HepG2 (cell line): Measurements from ENCODE around the gene TUBG2. TPM values are rescaled to one million over a fixed set of nuclear protein-coding genes. Genes with fewer than 3 reads are reported as not detected.
A peak's percentile ranks its signal among the peaks of the same experiment; 100 is the strongest.

ENCODE experiments used
- CSRNP1 ChIP-seq: sonication (generic); formaldehyde crosslinking; IDR thresholded peaks from 2 replicates; pipeline ENCODE4 v1.8.1; 2023; ENCODE audit warnings: mild to moderate bottlenecking, missing genetic modification reagents
- EED ChIP-seq: sonication (generic); formaldehyde crosslinking; IDR thresholded peaks from 2 replicates; pipeline ENCODE4 v1.5.0; 2020; ENCODE audit warnings: mild to moderate bottlenecking, missing genetic modification reagents
- FIP1L1 ChIP-seq: fragments of 200-400 bp; formaldehyde crosslinking; IDR thresholded peaks from 2 replicates; pipeline ENCODE4 v1.6.1; 2018; ENCODE audit warnings: low read depth, mild to moderate bottlenecking, low read length, moderate library complexity, borderline replicate concordance; ENCODE audit not compliant: insufficient read depth
- GATAD2A ChIP-seq: IDR thresholded peaks from 2 replicates; pipeline ENCODE4 v1.6.1; 2016
- HOXD1 ChIP-seq: sonication (generic); formaldehyde crosslinking; IDR thresholded peaks from 2 replicates; pipeline ENCODE4 v1.5.0; 2020; ENCODE audit warnings: missing genetic modification reagents
- JARID2 ChIP-seq: sonication (generic); formaldehyde crosslinking; IDR thresholded peaks from 2 replicates; pipeline ENCODE4 v1.8.1; 2023; ENCODE audit warnings: missing genetic modification reagents, inconsistent platforms; ENCODE audit not compliant: insufficient replicate concordance
- JDP2 ChIP-seq: sonication (generic); formaldehyde crosslinking; IDR thresholded peaks from 2 replicates; pipeline ENCODE4 v1.8.1; 2022; ENCODE audit warnings: missing genetic modification reagents, borderline replicate concordance
- KDM5A ChIP-seq: fragments of 200-600 bp; sonication (generic); IDR thresholded peaks from 2 replicates; pipeline ENCODE4 v1.7.0; 2018; ENCODE audit warnings: antibody characterized with exemption, mild to moderate bottlenecking, low read length, borderline replicate concordance
- MAX ChIP-seq: IDR thresholded peaks from 2 replicates; pipeline ENCODE4 v1.6.1; 2012; ENCODE audit warnings: inconsistent platforms
- MED13 ChIP-seq: sonication (generic); formaldehyde crosslinking; IDR thresholded peaks from 2 replicates; pipeline ENCODE4 v1.5.0; 2020; ENCODE audit warnings: missing genetic modification reagents
- MTA1 ChIP-seq: sonication (generic); formaldehyde crosslinking; IDR thresholded peaks from 2 replicates; pipeline ENCODE4 v1.4.0; 2020; ENCODE audit warnings: missing genetic modification reagents, mild to moderate bottlenecking, borderline replicate concordance
- PAF1 ChIP-seq: IDR thresholded peaks from 2 replicates; pipeline ENCODE4 v1.6.1; 2016; ENCODE audit warnings: missing genetic modification reagents, missing compliant biosample characterization
- PBX2 ChIP-seq: IDR thresholded peaks from 2 replicates; pipeline ENCODE4 v1.6.1; 2016; ENCODE audit warnings: control low read depth
- PLRG1 ChIP-seq: fragments of 450-650 bp; conservative IDR thresholded peaks from 2 replicates; pipeline ENCODE4 v1.6.1; 2016
- RELA ChIP-seq: sonication (generic); formaldehyde crosslinking; IDR thresholded peaks from 2 replicates; pipeline ENCODE4 v1.4.0; 2020; ENCODE audit warnings: missing genetic modification reagents
- RFXAP ChIP-seq: sonication (generic); formaldehyde crosslinking; IDR thresholded peaks from 2 replicates; pipeline ENCODE4 v1.4.0; 2020; ENCODE audit warnings: missing genetic modification reagents, borderline replicate concordance
- RNF2 ChIP-seq: fragments of 450-650 bp; conservative IDR thresholded peaks from 2 replicates; pipeline ENCODE4 v1.6.1; 2016; ENCODE audit warnings: low read depth
- SIX4 ChIP-seq: sonication (generic); formaldehyde crosslinking; IDR thresholded peaks from 2 replicates; pipeline ENCODE4 v1.4.0; 2020; ENCODE audit warnings: missing genetic modification reagents
- SMYD3 ChIP-seq: sonication (generic); formaldehyde crosslinking; IDR thresholded peaks from 2 replicates; pipeline ENCODE4 v1.8.1; 2023; ENCODE audit warnings: mild to moderate bottlenecking, missing genetic modification reagents
- TAF1 ChIP-seq: sonication (generic); formaldehyde crosslinking; IDR thresholded peaks from 2 replicates; pipeline ENCODE4 v1.4.0; 2020; ENCODE audit warnings: missing genetic modification reagents
- TBL1XR1 ChIP-seq: fragments of 150-350 bp; IDR thresholded peaks from 2 replicates; pipeline ENCODE4 v1.6.1; 2014; ENCODE audit warnings: borderline replicate concordance, low read length; ENCODE audit not compliant: partially characterized antibody
- THRA ChIP-seq: sonication (generic); formaldehyde crosslinking; IDR thresholded peaks from 2 replicates; pipeline ENCODE4 v1.4.0; 2020; ENCODE audit warnings: missing genetic modification reagents, borderline replicate concordance
- ZKSCAN8 ChIP-seq: IDR thresholded peaks from 2 replicates; pipeline ENCODE4 v1.6.1; 2016; ENCODE audit warnings: borderline replicate concordance, missing genetic modification reagents, missing compliant biosample characterization
- ZMAT5 ChIP-seq: sonication (generic); formaldehyde crosslinking; IDR thresholded peaks from 2 replicates; pipeline ENCODE4 v1.5.0; 2020; ENCODE audit warnings: mild to moderate bottlenecking, low read depth, missing genetic modification reagents, borderline replicate concordance
- ZMYM2 ChIP-seq: sonication (generic); formaldehyde crosslinking; IDR thresholded peaks from 2 replicates; pipeline ENCODE4 v1.8.0; 2022; ENCODE audit warnings: mild to moderate bottlenecking, missing genetic modification reagents
- ZNF430 ChIP-seq: sonication (generic); formaldehyde crosslinking; IDR thresholded peaks from 2 replicates; pipeline ENCODE4 v1.9.0; 2021; ENCODE audit warnings: mild to moderate bottlenecking, missing genetic modification reagents
- ZNF772 ChIP-seq: sonication (generic); formaldehyde crosslinking; IDR thresholded peaks from 2 replicates; pipeline ENCODE4 v1.5.0; 2020; ENCODE audit warnings: mild to moderate bottlenecking, missing genetic modification reagents
- ZNF775 ChIP-seq: sonication (generic); formaldehyde crosslinking; IDR thresholded peaks from 2 replicates; pipeline ENCODE4 v1.4.0; 2020; ENCODE audit warnings: missing genetic modification reagents, mild to moderate bottlenecking, moderate library complexity, borderline replicate concordance
- ZZZ3 ChIP-seq: sonication (generic); formaldehyde crosslinking; IDR thresholded peaks from 2 replicates; pipeline ENCODE4 v1.4.0; 2020; ENCODE audit warnings: missing genetic modification reagents, mild to moderate bottlenecking, borderline replicate concordance
- polyA plus RNA-seq, 8 experiments: library from polyadenylated mRNA; depleted of rRNA in 3 of 8; stranded (reverse) in 7 of 8; unstranded in 1 of 8; fragments of >200 nt; fragmentation: Illumina TruSeq in 4 of 8; extraction: Trizol in 4 of 8; gene quantifications; 2 replicates each; pipeline versions ENCODE4 v1.2.1 to v1.2.3, GENCODE V29; 2011 to 2016; ENCODE audit warnings: low read depth in 4 of 8, missing spikeins in 1 of 8, mixed read lengths in 1 of 8; ENCODE audit not compliant: insufficient read depth in 1 of 8
- total RNA-seq, 5 experiments: library from RNA; depleted of rRNA; stranded (reverse); fragments of >200 nt; fragmentation: Illumina TruSeq; extraction: Trizol; gene quantifications; 2 replicates each; pipeline ENCODE4 v1.2.3, GENCODE V29; 2016; ENCODE audit warnings: low read depth in 1 of 5

Gene TUBG2
- total and polyA plus RNA-seq, 2 of the 13 experiments (the other 11 are each of a cell fraction or from before 2014, with no cell fraction given): 16.0 to 42.3 TPM

- TF ChIP-seq MTA1 (CRISPR knock-in tag) (no peak; the same call in none of the 2 replicates), TAF1 (peak; percentile 47), FIP1L1 (no peak), SIX4 (CRISPR knock-in tag) (no peak), EED (no peak), RNF2 (peak; percentile 65; the same call in 1 of the 2 replicates), ZMYM2 (CRISPR knock-in tag) (no peak), PLRG1 (no peak), PAF1 (no peak), JDP2 (CRISPR knock-in tag) (no peak), RELA (no peak), CSRNP1 (no peak; the same call in 1 of the 2 replicates), JARID2 (CRISPR knock-in tag) (no peak), ZKSCAN8 (CRISPR knock-in tag) (no peak), HOXD1 (CRISPR knock-in tag) (peak; percentile 68), ZZZ3 (CRISPR knock-in tag) (no peak), ZNF772 (no peak), TBL1XR1 (no peak), GATAD2A (CRISPR knock-in tag) (no peak), SMYD3 (CRISPR knock-in tag) (no peak), ZNF775 (no peak), RFXAP (CRISPR knock-in tag) (no peak), MAX (no peak; the same call in 1 of the 2 replicates), PBX2 (CRISPR knock-in tag) (no peak), THRA (CRISPR knock-in tag) (no peak), ZNF430 (CRISPR knock-in tag) (no peak), MED13 (CRISPR knock-in tag) (0 out of 2 replicates have a peak, but pooled peaks have one; percentile 42), ZMAT5 (no peak), KDM5A (peak; percentile 39)
Measured at GRCh38 chr17:42676424-42677011, 17.4 kb downstream of the TUBG2 start, which contains the start of gene PLEKHH3 (continued).
